ENCODE data around the gene ADH1B. TPM values are rescaled to one million over a fixed set of nuclear protein-coding genes. Genes with fewer than 3 reads are reported as not detected.
"Not testable (repeated sequence)": the region's sequence is repeated elsewhere in the genome, so short reads cannot be mapped to it uniquely, and the experiment has no call there.

ADH1B gene
- total RNA-seq (2021) (1.0 to 1.7 TPM (median 1.5 TPM) in 3 replicates), Bru-seq, nascent RNA (not detected)
- long read RNA-seq, experiment 1, result 0 reads
- long read RNA-seq, experiment 2, result 0 reads
- long read RNA-seq, experiment 3, full-length matches to known transcripts, result 1 of 1 reads
- long read RNA-seq, experiment 3, partial matches to known transcripts, result 0 of 1 reads
- long read RNA-seq, experiment 3, other reads (novel, unspliced or antisense), result 0 of 1 reads

- no peak for TF ChIP-seq MYBL2 (CRISPR knock-in tag; IDR thresholded peaks at IDR 0.05)
- TF ChIP-seq TP53 (CRISPR knock-in tag; IDR thresholded peaks at IDR 0.05), result no peak
- no peak for TF ChIP-seq NR3C1 (CRISPR knock-in tag; conservative IDR thresholded peaks at IDR 0.05; ENCODE audit: low read depth)
- no peak for TF ChIP-seq SP1 (CRISPR knock-in tag; conservative IDR thresholded peaks at IDR 0.05)
- no peak for TF ChIP-seq NFYB (CRISPR knock-in tag; conservative IDR thresholded peaks at IDR 0.05; ENCODE audit: low read depth)
- no peak for TF ChIP-seq ATF1 (CRISPR knock-in tag; IDR thresholded peaks at IDR 0.05)
- TF ChIP-seq, protein P1, sequence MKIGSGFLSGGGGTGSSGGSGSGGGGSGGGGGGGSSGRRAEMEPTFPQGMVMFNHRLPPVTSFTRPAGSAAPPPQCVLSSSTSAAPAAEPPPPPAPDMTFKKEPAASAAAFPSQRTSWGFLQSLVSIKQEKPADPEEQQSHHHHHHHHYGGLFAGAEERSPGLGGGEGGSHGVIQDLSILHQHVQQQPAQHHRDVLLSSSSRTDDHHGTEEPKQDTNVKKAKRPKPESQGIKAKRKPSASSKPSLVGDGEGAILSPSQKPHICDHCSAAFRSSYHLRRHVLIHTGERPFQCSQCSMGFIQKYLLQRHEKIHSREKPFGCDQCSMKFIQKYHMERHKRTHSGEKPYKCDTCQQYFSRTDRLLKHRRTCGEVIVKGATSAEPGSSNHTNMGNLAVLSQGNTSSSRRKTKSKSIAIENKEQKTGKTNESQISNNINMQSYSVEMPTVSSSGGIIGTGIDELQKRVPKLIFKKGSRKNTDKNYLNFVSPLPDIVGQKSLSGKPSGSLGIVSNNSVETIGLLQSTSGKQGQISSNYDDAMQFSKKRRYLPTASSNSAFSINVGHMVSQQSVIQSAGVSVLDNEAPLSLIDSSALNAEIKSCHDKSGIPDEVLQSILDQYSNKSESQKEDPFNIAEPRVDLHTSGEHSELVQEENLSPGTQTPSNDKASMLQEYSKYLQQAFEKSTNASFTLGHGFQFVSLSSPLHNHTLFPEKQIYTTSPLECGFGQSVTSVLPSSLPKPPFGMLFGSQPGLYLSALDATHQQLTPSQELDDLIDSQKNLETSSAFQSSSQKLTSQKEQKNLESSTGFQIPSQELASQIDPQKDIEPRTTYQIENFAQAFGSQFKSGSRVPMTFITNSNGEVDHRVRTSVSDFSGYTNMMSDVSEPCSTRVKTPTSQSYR (CRISPR knock-in tag; IDR thresholded peaks at IDR 0.05), result no peak
- TF ChIP-seq, protein P2, sequence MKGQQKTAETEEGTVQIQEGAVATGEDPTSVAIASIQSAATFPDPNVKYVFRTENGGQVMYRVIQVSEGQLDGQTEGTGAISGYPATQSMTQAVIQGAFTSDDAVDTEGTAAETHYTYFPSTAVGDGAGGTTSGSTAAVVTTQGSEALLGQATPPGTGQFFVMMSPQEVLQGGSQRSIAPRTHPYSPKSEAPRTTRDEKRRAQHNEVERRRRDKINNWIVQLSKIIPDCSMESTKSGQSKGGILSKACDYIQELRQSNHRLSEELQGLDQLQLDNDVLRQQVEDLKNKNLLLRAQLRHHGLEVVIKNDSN (CRISPR knock-in tag; IDR thresholded peaks at IDR 0.05), result no peak
- TF ChIP-seq KAT7 (CRISPR knock-in tag; IDR thresholded peaks at IDR 0.05; ENCODE audit: borderline replicate concordance), result no peak
- TF ChIP-seq, protein P3, sequence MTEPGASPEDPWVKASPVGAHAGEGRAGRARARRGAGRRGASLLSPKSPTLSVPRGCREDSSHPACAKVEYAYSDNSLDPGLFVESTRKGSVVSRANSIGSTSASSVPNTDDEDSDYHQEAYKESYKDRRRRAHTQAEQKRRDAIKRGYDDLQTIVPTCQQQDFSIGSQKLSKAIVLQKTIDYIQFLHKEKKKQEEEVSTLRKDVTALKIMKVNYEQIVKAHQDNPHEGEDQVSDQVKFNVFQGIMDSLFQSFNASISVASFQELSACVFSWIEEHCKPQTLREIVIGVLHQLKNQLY (CRISPR knock-in tag; IDR thresholded peaks at IDR 0.05), result no peak
- TF ChIP-seq ZBTB21 (CRISPR knock-in tag; IDR thresholded peaks at IDR 0.05; ENCODE audit: borderline replicate concordance), result no peak
- no peak for TF ChIP-seq JUN (CRISPR knock-in tag; IDR thresholded peaks at IDR 0.05)
- no peak for TF ChIP-seq EMX1 (CRISPR knock-in tag; IDR thresholded peaks at IDR 0.05)
- peaks cover 3% of the 10 kb centered on the region; the same call in 1 of the 2 replicates for H3K36me3 Mint-ChIP-seq
- ATAC-seq, result peak; percentile 77
- ChIA-PET POLR2A (interaction anchor here (0.6 kb wide), 1 partner anchor 65 kb away, joined by 5 read pairs; no protein-coding TSS in a partner anchor), CTCF (no interaction called here)
- no peak within 1 kb of the TSS for H3K27ac Mint-ChIP-seq
- no peak within 1 kb of the TSS for H3K4me3 Mint-ChIP-seq
- no peak for DNase-seq (ENCODE audit: low spot score)
- H3K9me3 Mint-ChIP-seq, result peaks cover 23% of the 10 kb centered on the region
- no peaks in the 10 kb centered on the region for H3K27me3 Mint-ChIP-seq (ENCODE audit: low read depth)
- H3K4me1 Mint-ChIP-seq, result peaks cover 10% of the 10 kb centered on the region
Observed at GRCh38 chr4:99321241-99322191, at the start of gene ADH1B. ADH1B (minus strand) TSS chr4:99321401; CDS start chr4:99321331, 70 bp downstream.

DNA sequence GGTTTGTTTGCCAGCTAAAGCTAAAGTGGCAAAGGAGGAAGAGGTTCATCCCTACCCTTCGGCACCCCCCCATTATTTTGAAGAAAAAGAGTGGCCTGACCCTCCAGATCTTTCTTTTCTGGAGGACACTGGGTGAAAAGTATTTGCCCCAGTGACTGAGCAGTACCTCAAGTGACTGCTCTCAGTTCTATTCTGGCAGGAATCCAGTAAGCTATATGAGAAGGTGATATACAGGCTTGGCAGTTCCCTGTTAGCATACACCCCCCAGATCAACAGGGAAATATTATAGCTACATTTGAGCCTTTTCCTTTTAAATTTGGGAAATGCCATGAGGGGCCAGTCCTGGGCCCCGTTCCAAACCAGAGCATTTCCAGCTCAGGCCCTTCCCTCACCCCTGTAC lies 46.6 kb upstream of the ADH1B start:
- H3K4me1 Mint-ChIP-seq; H3K27ac Mint-ChIP-seq; H3K4me3 Mint-ChIP-seq; DNase-seq (ENCODE audit: low spot score); H3K27me3 Mint-ChIP-seq (ENCODE audit: low read depth); POLR2A ChIA-PET; CTCF ChIA-PET; ATAC-seq: not testable (repeated sequence)
- Mint-ChIP-seq H3K36me3 (peaks cover 14% of the 10 kb centered on the region), H3K9me3 (peaks cover 41% of the 10 kb centered on the region)

- Mint-ChIP-seq H3K27me3 (ENCODE audit: low read depth) (no peaks in the 10 kb centered on the region), H3K4me1 (peaks cover 3% of the 10 kb centered on the region), H3K9me3 (peaks cover 29% of the 10 kb centered on the region), H3K27ac (no peak overlapping the region), H3K36me3 (0 out of 2 replicates have a peak, but pooled peaks cover 5% of the 10 kb centered on the region), H3K4me3 (no peak overlapping the region)
- DNase-seq (ENCODE audit: low spot score), result no peak
- POLR2A ChIA-PET, result no interaction called here
- CTCF ChIA-PET, result no interaction called here
- no peak for ATAC-seq
- TF ChIP-seq ETV6 (CRISPR knock-in tag; IDR thresholded peaks at IDR 0.05), result no peak
- TF ChIP-seq, protein P4, sequence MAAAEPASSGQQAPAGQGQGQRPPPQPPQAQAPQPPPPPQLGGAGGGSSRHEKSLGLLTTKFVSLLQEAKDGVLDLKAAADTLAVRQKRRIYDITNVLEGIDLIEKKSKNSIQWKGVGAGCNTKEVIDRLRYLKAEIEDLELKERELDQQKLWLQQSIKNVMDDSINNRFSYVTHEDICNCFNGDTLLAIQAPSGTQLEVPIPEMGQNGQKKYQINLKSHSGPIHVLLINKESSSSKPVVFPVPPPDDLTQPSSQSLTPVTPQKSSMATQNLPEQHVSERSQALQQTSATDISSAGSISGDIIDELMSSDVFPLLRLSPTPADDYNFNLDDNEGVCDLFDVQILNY (CRISPR knock-in tag; IDR thresholded peaks at IDR 0.05), result no peak
- TF ChIP-seq ZNF512 (CRISPR knock-in tag; IDR thresholded peaks at IDR 0.05; ENCODE audit: borderline replicate concordance), result no peak
- no peak for TF ChIP-seq ZNF232 (CRISPR knock-in tag; IDR thresholded peaks at IDR 0.05)
- TF ChIP-seq ELF4 (CRISPR knock-in tag; IDR thresholded peaks at IDR 0.05; ENCODE audit: low read depth), result no peak
- TF ChIP-seq, protein P5, sequence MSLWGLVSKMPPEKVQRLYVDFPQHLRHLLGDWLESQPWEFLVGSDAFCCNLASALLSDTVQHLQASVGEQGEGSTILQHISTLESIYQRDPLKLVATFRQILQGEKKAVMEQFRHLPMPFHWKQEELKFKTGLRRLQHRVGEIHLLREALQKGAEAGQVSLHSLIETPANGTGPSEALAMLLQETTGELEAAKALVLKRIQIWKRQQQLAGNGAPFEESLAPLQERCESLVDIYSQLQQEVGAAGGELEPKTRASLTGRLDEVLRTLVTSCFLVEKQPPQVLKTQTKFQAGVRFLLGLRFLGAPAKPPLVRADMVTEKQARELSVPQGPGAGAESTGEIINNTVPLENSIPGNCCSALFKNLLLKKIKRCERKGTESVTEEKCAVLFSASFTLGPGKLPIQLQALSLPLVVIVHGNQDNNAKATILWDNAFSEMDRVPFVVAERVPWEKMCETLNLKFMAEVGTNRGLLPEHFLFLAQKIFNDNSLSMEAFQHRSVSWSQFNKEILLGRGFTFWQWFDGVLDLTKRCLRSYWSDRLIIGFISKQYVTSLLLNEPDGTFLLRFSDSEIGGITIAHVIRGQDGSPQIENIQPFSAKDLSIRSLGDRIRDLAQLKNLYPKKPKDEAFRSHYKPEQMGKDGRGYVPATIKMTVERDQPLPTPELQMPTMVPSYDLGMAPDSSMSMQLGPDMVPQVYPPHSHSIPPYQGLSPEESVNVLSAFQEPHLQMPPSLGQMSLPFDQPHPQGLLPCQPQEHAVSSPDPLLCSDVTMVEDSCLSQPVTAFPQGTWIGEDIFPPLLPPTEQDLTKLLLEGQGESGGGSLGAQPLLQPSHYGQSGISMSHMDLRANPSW (CRISPR knock-in tag; conservative IDR thresholded peaks at IDR 0.05; ENCODE audit: low read depth), result no peak
- TF ChIP-seq ESRRA (CRISPR knock-in tag; IDR thresholded peaks at IDR 0.05; ENCODE audit: borderline replicate concordance), result no peak
Observed at GRCh38 chr4:99366491-99366890, 45.3 kb upstream of the ADH1B start.

All from WTC11 (cell line).